AG09309 (cell line): ENCODE results near the gene FGFR2.

Experiments
- DNase-seq: peaks from one replicate; pipeline ENCODE4 v3.0.0-alpha.2; 2010; ENCODE audit warnings: low read depth
- H3K4me3 ChIP-seq: 2 replicates; pipeline ENCODE4 v1.5.1; 2011; ENCODE audit warnings: mild to moderate bottlenecking, low read depth, low read length, moderate library complexity; ENCODE audit not compliant: control insufficient read depth
- TF ChIP-seq, protein P1 (sequence below): IDR thresholded peaks from 2 replicates; pipeline ENCODE4 v1.5.1; 2011; ENCODE audit warnings: mild to moderate bottlenecking, low read depth, low read length, inconsistent platforms; ENCODE audit not compliant: insufficient read depth, control insufficient read depth; ENCODE audit errors: missing control alignments

Gene FGFR2

GRCh38 chr10:121503587-121504051 lies 94.6 kb downstream of the FGFR2 start:
- H3K4me3 ChIP-seq, result no peak overlapping the region
- TF ChIP-seq, protein P1, sequence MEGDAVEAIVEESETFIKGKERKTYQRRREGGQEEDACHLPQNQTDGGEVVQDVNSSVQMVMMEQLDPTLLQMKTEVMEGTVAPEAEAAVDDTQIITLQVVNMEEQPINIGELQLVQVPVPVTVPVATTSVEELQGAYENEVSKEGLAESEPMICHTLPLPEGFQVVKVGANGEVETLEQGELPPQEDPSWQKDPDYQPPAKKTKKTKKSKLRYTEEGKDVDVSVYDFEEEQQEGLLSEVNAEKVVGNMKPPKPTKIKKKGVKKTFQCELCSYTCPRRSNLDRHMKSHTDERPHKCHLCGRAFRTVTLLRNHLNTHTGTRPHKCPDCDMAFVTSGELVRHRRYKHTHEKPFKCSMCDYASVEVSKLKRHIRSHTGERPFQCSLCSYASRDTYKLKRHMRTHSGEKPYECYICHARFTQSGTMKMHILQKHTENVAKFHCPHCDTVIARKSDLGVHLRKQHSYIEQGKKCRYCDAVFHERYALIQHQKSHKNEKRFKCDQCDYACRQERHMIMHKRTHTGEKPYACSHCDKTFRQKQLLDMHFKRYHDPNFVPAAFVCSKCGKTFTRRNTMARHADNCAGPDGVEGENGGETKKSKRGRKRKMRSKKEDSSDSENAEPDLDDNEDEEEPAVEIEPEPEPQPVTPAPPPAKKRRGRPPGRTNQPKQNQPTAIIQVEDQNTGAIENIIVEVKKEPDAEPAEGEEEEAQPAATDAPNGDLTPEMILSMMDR, result no peak
- no peak for DNase-seq

GRCh38 chr10:121501796-121502195 lies 96.4 kb downstream of the FGFR2 start:
- H3K4me3 ChIP-seq, result no peak overlapping the region
- TF ChIP-seq, protein P1, result no peak
- DNase-seq, result no peak

- no peak overlapping the region for H3K4me3 ChIP-seq
- no peak for DNase-seq
- TF ChIP-seq, protein P1, result no peak
Measured at GRCh38 chr10:121500701-121501332, 97.4 kb downstream of the FGFR2 start.

GRCh38 chr10:121497513-121498470 lies 100.5 kb downstream of the FGFR2 start:
- H3K4me3 ChIP-seq, result no peak overlapping the region
- DNase-seq, result no peak
- TF ChIP-seq, protein P1, result no peak

DNA sequence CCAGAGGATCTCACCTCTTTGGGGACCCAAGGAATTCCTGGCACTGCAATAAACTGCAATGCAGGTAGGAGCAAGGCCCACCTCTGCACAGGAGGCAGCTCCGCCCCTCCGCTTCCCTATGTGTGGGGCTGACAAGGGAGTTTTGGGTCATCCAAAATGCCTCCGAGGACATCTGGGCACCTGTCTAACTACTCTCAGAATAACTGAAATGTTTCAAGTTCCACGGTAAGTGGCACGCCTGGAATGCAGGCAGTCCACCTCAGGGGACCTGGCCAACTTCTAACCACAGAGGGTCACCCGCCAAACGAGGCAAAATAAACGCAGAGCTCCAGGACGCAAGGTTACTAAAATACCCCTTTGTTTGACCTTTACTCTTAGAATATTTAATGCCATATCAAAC lies 102.5 kb downstream of the FGFR2 start:
- no peak for DNase-seq
- H3K4me3 ChIP-seq, result no peak overlapping the region
- TF ChIP-seq, protein P1, result no peak

- DNase-seq, result no peak
- no peak overlapping the region for H3K4me3 ChIP-seq
- TF ChIP-seq, protein P1, result no peak
Measured at GRCh38 chr10:121494296-121494695, 103.9 kb downstream of the FGFR2 start.
